ENCODE data around the gene TNP2. TPM values are rescaled to one million over a fixed set of nuclear protein-coding genes. Genes with fewer than 3 reads are reported as not detected.
"Not testable (repeated sequence)": the region's sequence is repeated elsewhere in the genome, so short reads cannot be mapped to it uniquely, and the experiment has no call there.

The TNP2 gene
- total RNA-seq, 1 donor from 2014 or later: not detected

DNA sequence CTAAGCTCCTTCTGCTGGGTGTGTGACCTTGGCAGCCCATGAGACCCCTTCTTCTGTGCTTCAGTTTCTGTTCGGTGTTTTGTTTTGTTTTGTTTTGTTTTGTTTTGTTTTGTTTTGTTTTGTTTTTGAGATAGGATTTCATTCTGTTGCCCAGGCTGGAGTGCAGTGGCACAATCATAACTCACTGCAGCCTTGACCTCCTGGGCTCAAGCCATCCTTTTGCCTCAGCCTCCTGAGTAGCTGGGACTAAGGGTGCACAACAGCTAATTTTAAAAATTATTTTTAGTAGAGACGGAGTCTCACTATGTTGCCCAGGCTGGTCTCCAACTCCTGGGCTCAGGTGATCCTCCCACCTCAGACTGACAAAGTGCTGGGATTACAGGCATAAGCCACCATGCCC lies 48.6 kb downstream of the TNP2 start:
- DNase-seq (ENCODE audit: low read depth in 2 of 2): not testable (repeated sequence)

GRCh38 chr16:11219178-11219577 lies 49.9 kb downstream of the TNP2 start:
- DNase-seq (ENCODE audit: low read depth in 2 of 2): no peak

- DNase-seq (ENCODE audit: low read depth in 2 of 2): no peak
Observed at GRCh38 chr16:11218604-11218962, 50.5 kb downstream of the TNP2 start.

Other genes starting within 250 kb of the TNP2 start
- gene SOCS1, start 13.1 kb downstream of the TNP2 start, total RNA-seq: 0.26 and 0.51 TPM in 2 replicates
- gene PRM3, start 4.3 kb upstream of the TNP2 start, total RNA-seq: not detected in 2 replicates
- not detected in 2 replicates for gene PRM2, start 7.2 kb upstream of the TNP2 start, total RNA-seq
- not detected in 2 replicates for gene PRM1, start 12.0 kb upstream of the TNP2 start, total RNA-seq
- 3.7 and 6.7 TPM in 2 replicates for gene RMI2, start 76.1 kb upstream of the TNP2 start, total RNA-seq